Stimulated activated naive B cell treated with anti-CD40 and anti-IgM and Interleukin-4, amounts not matched to agents 10 μg/mL and 1 μg/mL and 100 μg/mL, for 72 hours (primary cell): Measurements from ENCODE around the gene HIC1.

Source experiments
- ATAC-seq, 2 donors: fragments of 150-1000 bp; cut with Tn5 transposase; replicated peaks; 2 replicates each; pipeline ENCODE4 v1.10.0; 2021; ENCODE audit warnings: moderate library complexity in 1 of 2
- DNase-seq: peaks from one replicate; pipeline ENCODE4 v3.0.0; 2021
- H3K27ac Mint-ChIP-seq: one replicate; pipeline ENCODE4 v1.8.0; 2022; ENCODE audit warnings: mild to moderate bottlenecking, mixed read lengths
- H3K27me3 Mint-ChIP-seq, 2 donors: one replicate each; pipeline ENCODE4 v1.8.0; 2022; ENCODE audit warnings: mixed read lengths in 2 of 2
- H3K36me3 Mint-ChIP-seq, 2 donors: one replicate each; pipeline ENCODE4 v1.8.0; 2022; ENCODE audit warnings: mixed read lengths in 2 of 2, mild to moderate bottlenecking in 1 of 2
- H3K4me1 Mint-ChIP-seq, 2 donors: one replicate each; pipeline ENCODE4 v1.8.0; 2022; ENCODE audit warnings: mixed read lengths in 2 of 2, mild to moderate bottlenecking in 1 of 2
- H3K4me3 Mint-ChIP-seq, 2 donors: one replicate each; pipeline ENCODE4 v1.8.0; 2022; ENCODE audit warnings: mild to moderate bottlenecking in 2 of 2, mixed read lengths in 2 of 2, moderate library complexity in 1 of 2
- H3K9me3 Mint-ChIP-seq, 2 donors: one replicate each; pipeline ENCODE4 v1.8.0; 2022; ENCODE audit warnings: mixed read lengths in 2 of 2, mild to moderate bottlenecking in 1 of 2

The HIC1 gene

DNA sequence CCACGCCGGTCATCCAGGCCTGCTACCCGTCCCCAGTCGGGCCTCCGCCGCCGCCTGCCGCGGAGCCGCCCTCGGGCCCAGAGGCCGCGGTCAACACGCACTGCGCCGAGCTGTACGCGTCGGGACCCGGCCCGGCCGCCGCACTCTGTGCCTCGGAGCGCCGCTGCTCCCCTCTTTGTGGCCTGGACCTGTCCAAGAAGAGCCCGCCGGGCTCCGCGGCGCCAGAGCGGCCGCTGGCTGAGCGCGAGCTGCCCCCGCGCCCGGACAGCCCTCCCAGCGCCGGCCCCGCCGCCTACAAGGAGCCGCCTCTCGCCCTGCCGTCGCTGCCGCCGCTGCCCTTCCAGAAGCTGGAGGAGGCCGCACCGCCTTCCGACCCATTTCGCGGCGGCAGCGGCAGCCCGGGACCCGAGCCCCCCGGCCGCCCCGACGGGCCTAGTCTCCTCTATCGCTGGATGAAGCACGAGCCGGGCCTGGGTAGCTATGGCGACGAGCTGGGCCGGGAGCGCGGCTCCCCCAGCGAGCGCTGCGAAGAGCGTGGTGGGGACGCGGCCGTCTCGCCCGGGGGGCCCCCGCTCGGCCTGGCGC lies 2.4 kb downstream of the HIC1 start:
- H3K27ac Mint-ChIP-seq, result peak overlapping the region; percentile 80
- DNase-seq (no peak), ATAC-seq (no peak)
- H3K27me3 Mint-ChIP-seq, result peaks cover 11 to 14% of the 10 kb centered on the region in 2 donors
- peaks cover 21 to 30% of the 10 kb centered on the region in 2 donors for H3K36me3 Mint-ChIP-seq
- H3K9me3 Mint-ChIP-seq, result no peaks in the 10 kb centered on the region
- H3K4me1 Mint-ChIP-seq, result peaks cover 23 to 50% of the 10 kb centered on the region in 2 donors
- H3K4me3 Mint-ChIP-seq, result peak overlapping the region in 1 of 2 donors; percentile 48

DNA sequence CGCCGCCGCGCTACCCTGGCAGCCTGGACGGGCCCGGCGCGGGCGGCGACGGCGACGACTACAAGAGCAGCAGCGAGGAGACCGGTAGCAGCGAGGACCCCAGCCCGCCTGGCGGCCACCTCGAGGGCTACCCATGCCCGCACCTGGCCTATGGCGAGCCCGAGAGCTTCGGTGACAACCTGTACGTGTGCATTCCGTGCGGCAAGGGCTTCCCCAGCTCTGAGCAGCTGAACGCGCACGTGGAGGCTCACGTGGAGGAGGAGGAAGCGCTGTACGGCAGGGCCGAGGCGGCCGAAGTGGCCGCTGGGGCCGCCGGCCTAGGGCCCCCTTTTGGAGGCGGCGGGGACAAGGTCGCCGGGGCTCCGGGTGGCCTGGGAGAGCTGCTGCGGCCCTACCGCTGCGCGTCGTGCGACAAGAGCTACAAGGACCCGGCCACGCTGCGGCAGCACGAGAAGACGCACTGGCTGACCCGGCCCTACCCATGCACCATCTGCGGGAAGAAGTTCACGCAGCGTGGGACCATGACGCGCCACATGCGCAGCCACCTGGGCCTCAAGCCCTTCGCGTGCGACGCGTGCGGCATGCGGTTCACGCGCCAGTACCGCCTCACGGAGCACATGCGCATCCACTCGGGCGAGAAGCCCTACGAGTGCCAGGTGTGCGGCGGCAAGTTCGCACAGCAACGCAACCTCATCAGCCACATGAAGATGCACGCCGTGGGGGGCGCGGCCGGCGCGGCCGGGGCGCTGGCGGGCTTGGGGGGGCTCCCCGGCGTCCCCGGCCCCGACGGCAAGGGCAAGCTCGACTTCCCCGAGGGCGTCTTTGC lies 3.1 kb downstream of the HIC1 start:
- H3K9me3 Mint-ChIP-seq, result no peaks in the 10 kb centered on the region
- ATAC-seq, result no peak
- peak overlapping the region; percentile 48 to 53 for H3K4me3 Mint-ChIP-seq
- peaks cover 10 to 12% of the 10 kb centered on the region in 2 donors for H3K27me3 Mint-ChIP-seq
- no peak for DNase-seq
- peaks cover 22 to 53% of the 10 kb centered on the region in 2 donors for H3K4me1 Mint-ChIP-seq
- H3K27ac Mint-ChIP-seq, result peak overlapping the region; percentile 80
- H3K36me3 Mint-ChIP-seq, result peaks cover 28 to 36% of the 10 kb centered on the region in 2 donors

DNA sequence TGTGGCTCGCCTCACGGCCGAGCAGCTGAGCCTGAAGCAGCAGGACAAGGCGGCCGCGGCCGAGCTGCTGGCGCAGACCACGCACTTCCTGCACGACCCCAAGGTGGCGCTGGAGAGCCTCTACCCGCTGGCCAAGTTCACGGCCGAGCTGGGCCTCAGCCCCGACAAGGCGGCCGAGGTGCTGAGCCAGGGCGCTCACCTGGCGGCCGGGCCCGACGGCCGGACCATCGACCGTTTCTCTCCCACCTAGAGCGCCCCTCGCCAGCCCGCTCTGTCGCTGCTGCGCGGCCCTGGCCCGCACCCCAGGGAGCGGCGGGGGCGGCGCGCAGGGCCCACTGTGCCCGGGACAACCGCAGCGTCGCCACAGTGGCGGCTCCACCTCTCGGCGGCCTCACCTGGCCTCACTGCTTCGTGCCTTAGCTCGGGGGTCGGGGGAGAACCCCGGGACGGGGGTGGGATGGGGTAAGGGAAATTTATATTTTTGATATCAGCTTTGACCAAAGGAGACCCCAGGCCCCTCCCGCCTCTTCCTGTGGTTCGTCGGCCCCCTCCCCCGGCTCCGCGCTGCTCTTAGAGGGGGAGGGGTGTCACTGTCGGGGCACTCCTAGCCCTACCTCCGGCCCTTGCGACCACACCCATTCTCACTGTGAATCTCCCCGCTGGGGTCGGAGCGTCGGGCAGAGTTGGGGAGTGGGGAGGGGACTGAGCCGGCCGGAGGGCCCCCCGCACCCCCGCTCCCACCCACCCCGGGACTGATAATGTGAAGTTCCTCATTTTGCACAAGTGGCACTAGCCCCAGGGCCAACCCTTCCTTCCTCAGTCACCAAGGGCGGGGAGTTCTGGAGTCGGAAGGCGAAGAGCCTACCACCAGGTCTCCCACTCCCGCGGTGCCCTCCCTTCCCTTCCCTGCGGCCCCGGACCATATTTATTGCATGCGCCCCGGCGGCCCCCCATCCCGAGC lies 4.0 kb downstream of the HIC1 start:
- Mint-ChIP-seq H3K27me3 (peaks cover 8 to 10% of the 10 kb centered on the region in 2 donors), H3K4me3 (peak overlapping the region; percentile 71), H3K9me3 (no peaks in the 10 kb centered on the region), H3K4me1 (peaks cover 24 to 53% of the 10 kb centered on the region in 2 donors), H3K36me3 (peaks cover 37 to 42% of the 10 kb centered on the region in 2 donors), H3K27ac (peak overlapping the region; percentile 3)
- ATAC-seq, result peak; percentile 10 to 27
- peak; percentile 52 for DNase-seq

DNA sequence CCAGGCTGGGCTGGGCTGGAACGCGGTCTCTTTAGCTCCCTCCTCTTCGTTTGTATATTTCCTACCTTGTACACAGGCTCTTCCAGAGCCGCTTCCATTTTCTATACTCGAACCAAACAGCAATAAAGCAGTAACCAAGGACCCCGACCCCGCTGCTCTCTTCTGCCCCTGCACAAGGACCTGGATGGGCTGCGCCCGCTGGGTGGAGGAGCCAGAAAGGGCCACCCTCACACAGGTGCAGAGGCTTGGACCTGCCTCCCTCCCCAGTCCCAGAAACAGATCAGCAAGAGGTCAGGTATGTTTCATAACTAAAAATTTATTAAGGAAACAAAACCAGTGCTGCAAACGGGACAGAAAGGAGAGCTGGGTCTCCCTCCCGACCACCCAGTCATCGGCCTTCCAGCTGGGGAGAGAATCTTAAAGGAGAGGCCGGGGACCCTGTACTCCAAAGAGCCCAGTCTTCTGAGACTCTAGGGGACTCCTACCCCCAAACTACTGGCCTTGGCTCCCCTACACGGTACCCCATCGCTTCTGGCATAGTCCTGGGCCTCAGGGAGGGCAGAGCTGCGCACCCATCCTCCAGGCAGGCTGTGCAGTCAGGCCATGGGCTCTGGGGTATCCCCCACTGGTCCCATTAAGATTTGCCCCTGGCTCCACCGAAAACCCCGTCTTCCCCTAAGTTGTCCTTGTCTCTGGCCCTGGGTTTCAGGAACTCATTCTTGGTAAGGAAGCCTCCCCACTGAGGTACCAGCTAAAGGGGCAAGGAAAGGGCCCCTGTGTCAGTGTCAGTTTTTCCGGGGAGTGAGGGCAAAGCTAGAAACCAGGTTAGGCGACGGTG lies 4.9 kb downstream of the HIC1 start:
- DNase-seq, result no peak
- ATAC-seq, result no peak
- H3K4me1 Mint-ChIP-seq, result peaks cover 28 to 53% of the 10 kb centered on the region in 2 donors
- H3K36me3 Mint-ChIP-seq, result peaks cover 45 to 47% of the 10 kb centered on the region in 2 donors
- peaks cover 8 to 10% of the 10 kb centered on the region in 2 donors for H3K27me3 Mint-ChIP-seq
- peak overlapping the region; percentile 86 for H3K27ac Mint-ChIP-seq
- peak overlapping the region; percentile 71 for H3K4me3 Mint-ChIP-seq
- no peaks in the 10 kb centered on the region for H3K9me3 Mint-ChIP-seq

DNA sequence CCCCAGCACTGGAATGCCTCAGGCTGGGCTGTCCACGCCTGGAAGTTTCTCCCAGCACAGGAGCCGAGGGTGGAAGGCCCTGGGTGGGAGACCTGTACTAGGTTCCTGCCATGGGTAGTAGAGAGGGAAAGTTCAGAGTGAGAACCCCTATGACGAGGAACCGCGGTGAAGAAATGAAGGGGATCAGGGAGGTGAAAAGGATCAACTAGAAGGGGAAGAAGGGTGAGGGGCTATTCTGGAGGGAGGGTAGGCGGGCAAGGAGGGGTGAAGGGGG lies 5.4 kb downstream of the HIC1 start:
- peak overlapping the region; percentile 74 for H3K27ac Mint-ChIP-seq
- H3K9me3 Mint-ChIP-seq, result no peaks in the 10 kb centered on the region
- no peak for ATAC-seq
- H3K27me3 Mint-ChIP-seq, result peaks cover 8 to 10% of the 10 kb centered on the region in 2 donors
- H3K36me3 Mint-ChIP-seq, result peaks cover 49 to 53% of the 10 kb centered on the region in 2 donors
- peaks cover 33 to 57% of the 10 kb centered on the region in 2 donors for H3K4me1 Mint-ChIP-seq
- no peak for DNase-seq
- H3K4me3 Mint-ChIP-seq, result peak overlapping the region in 1 of 2 donors; percentile 20

DNA sequence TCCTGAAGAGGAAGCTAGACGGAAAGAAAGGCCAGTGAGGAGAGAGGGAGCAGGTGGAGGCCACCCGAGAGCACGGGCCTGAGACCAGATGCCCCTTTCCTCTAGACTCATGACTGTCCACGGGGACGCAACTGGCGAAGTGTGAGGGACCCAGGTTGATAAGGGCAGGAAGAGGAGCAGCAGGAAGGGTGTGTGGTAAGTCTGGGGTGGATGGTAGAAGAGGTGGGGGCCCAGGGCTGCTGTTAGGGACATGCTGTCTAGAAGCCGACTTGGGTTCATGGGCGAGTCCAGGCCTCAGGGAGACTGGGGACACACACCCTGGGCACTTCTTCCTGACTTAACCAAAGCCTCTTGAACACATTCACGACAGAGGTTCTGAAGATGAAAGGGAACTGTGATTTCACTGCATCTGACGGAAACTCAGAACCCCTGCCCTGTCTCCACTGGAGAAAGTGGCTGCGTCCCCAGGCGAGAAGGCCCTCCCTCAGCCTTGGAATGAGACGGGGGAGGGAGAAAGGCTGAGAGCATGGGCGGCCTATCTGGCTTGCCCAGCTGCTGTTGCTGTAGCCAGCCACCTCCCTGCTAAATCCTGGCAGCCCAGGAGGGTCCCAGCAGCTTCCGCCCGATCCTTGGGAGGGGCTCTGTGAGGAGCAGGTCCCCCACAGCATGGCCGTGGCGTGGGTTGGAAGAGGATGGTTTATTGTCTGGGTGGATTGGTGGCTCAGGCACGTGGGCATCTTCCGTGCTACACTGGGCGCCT lies 6.0 kb downstream of the HIC1 start:
- peaks cover 54 to 58% of the 10 kb centered on the region in 2 donors for H3K36me3 Mint-ChIP-seq

GRCh38 chr17:2061441-2061958 lies 6.6 kb downstream of the HIC1 start:
- peaks cover 38 to 64% of the 10 kb centered on the region in 2 donors for H3K4me1 Mint-ChIP-seq
- no peak for ATAC-seq
- H3K9me3 Mint-ChIP-seq, result no peaks in the 10 kb centered on the region
- DNase-seq, result no peak
- H3K36me3 Mint-ChIP-seq, result peaks cover 60 to 61% of the 10 kb centered on the region in 2 donors
- peaks cover 8 to 10% of the 10 kb centered on the region in 2 donors for H3K27me3 Mint-ChIP-seq
- H3K27ac Mint-ChIP-seq, result no peak overlapping the region
- H3K4me3 Mint-ChIP-seq, result no peak overlapping the region

More for the DNA sequence above, 6.0 kb downstream of the HIC1 start:
- DNase-seq (no peak), ATAC-seq (no peak)
- peaks cover 8 to 10% of the 10 kb centered on the region in 2 donors for H3K27me3 Mint-ChIP-seq
- peaks cover 35 to 63% of the 10 kb centered on the region in 2 donors for H3K4me1 Mint-ChIP-seq
- H3K4me3 Mint-ChIP-seq, result peak overlapping the region in 1 of 2 donors; percentile 20
- peak overlapping the region; percentile 43 for H3K27ac Mint-ChIP-seq
- no peaks in the 10 kb centered on the region for H3K9me3 Mint-ChIP-seq

DNA sequence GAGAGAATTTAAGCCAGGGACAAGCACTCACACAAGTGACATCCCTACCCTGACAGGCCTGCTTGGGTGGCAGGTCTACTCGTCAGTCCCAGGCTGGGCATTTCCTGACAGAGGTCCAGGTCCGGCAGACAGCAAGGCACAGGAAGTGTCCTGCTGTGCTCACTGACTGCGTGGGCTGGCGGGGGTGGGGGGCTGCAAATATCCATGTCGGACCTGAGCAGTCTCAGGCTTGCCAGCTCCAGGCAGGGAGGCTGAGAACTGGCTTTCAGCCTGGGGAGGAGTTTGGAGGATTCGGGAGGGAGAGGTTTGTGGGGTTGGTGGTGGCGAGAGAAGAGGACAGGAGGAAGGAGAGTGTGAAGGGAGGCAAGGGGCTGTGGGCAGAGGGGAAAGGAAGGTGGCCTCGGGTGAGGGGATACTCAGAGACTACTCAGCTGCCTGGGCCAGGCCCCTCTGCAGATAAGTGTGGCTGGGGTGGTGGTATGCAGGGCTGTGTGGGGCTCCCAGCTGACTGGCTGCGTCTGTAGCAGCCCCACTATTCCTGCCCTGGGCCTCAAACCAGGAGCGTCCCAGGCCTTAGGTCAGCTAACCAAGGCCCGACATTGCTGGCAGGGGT lies 7.8 kb downstream of the HIC1 start:
- ATAC-seq, result no peak
- Mint-ChIP-seq H3K9me3 (no peaks in the 10 kb centered on the region), H3K4me1 (peaks cover 38 to 64% of the 10 kb centered on the region in 2 donors), H3K4me3 (no peak overlapping the region), H3K27ac (no peak overlapping the region), H3K36me3 (peaks cover 67% of the 10 kb centered on the region in 2 donors), H3K27me3 (peaks cover 8 to 10% of the 10 kb centered on the region in 2 donors)
- no peak for DNase-seq

GRCh38 chr17:2063261-2064146 lies 8.6 kb downstream of the HIC1 start:
- ATAC-seq (peak in 1 of 2 donors; percentile 1), DNase-seq (no peak)
- no peaks in the 10 kb centered on the region for H3K9me3 Mint-ChIP-seq
- peaks cover 64 to 74% of the 10 kb centered on the region in 2 donors for H3K36me3 Mint-ChIP-seq
- peaks cover 8 to 10% of the 10 kb centered on the region in 2 donors for H3K27me3 Mint-ChIP-seq
- H3K4me1 Mint-ChIP-seq, result peaks cover 42 to 71% of the 10 kb centered on the region in 2 donors
- H3K4me3 Mint-ChIP-seq, result peak overlapping the region; percentile 1 to 28
- no peak overlapping the region for H3K27ac Mint-ChIP-seq

- ATAC-seq (peak in 1 of 2 donors; percentile 6), DNase-seq (no peak)
- no peak overlapping the region for H3K27ac Mint-ChIP-seq
- peaks cover 8 to 10% of the 10 kb centered on the region in 2 donors for H3K27me3 Mint-ChIP-seq
- H3K36me3 Mint-ChIP-seq, result peaks cover 69 to 80% of the 10 kb centered on the region in 2 donors
- H3K4me3 Mint-ChIP-seq, result peak overlapping the region; percentile 1 to 28
- H3K4me1 Mint-ChIP-seq, result peaks cover 47 to 73% of the 10 kb centered on the region in 2 donors
- no peaks in the 10 kb centered on the region for H3K9me3 Mint-ChIP-seq
These were observed 9.2 kb downstream of the HIC1 start for GRCh38 chr17:2064147-2064489.

DNA sequence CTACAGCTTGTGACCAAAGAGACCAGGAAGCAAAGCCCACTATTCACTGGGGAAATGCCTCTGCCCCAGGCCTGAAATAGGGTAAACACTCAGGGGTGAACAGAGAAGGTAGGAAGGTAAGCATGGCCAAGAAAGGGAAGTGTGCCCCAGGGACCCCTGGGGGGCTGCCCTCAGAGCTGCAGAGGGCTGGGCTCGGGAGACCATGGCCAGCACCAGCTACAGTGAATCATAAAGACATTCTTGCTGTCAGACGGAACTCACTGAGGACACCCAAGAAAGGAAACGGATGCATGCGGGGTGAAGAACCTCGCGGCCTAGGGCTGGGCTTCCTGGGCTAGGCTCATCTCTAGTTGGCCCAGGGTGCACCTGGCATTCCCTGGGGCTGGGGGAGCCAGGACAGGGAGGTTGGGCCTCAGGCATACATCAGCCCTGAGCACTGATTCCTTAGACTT lies 9.6 kb downstream of the HIC1 start:
- Mint-ChIP-seq H3K9me3 (no peaks in the 10 kb centered on the region), H3K27me3 (peaks cover 8 to 10% of the 10 kb centered on the region in 2 donors), H3K4me3 (peak overlapping the region; percentile 10 to 40), H3K27ac (peak overlapping the region; percentile 87), H3K36me3 (peaks cover 70 to 79% of the 10 kb centered on the region in 2 donors), H3K4me1 (peaks cover 46 to 71% of the 10 kb centered on the region in 2 donors)
- DNase-seq (no peak), ATAC-seq (peak; percentile 79 to 85)
